Skeletal muscle satellite cell (primary cell): ENCODE data around the gene PPP2R5B.

Experiments used
- H3K27me3 ChIP-seq: 2 replicates; pipeline ENCODE4 v1.7.0; 2013; ENCODE audit warnings: low read length; ENCODE audit not compliant: control insufficient read depth, insufficient read depth
- H3K36me3 ChIP-seq: 2 replicates; pipeline ENCODE4 v1.7.0; 2013; ENCODE audit warnings: mild to moderate bottlenecking, control low read depth, low read length; ENCODE audit not compliant: insufficient read depth
- H3K4me1 ChIP-seq: 2 replicates; pipeline ENCODE4 v1.7.0; 2013; ENCODE audit warnings: low read length; ENCODE audit not compliant: control insufficient read depth, insufficient read depth
- H3K4me2 ChIP-seq: 2 replicates; pipeline ENCODE4 v1.7.0; 2013; ENCODE audit warnings: mild to moderate bottlenecking, low read length
- H3K4me3 ChIP-seq: 2 replicates; pipeline ENCODE4 v1.7.0; 2013; ENCODE audit warnings: low read length
- H3K9ac ChIP-seq: 2 replicates; pipeline ENCODE4 v1.7.0; 2013; ENCODE audit warnings: mild to moderate bottlenecking, low read depth, low read length, moderate library complexity
- H3K9me3 ChIP-seq: replicated peaks from 2 replicates; pipeline ENCODE4 v1.7.0; 2013; ENCODE audit warnings: mild to moderate bottlenecking, control low read depth, low read length

PPP2R5B gene

DNA sequence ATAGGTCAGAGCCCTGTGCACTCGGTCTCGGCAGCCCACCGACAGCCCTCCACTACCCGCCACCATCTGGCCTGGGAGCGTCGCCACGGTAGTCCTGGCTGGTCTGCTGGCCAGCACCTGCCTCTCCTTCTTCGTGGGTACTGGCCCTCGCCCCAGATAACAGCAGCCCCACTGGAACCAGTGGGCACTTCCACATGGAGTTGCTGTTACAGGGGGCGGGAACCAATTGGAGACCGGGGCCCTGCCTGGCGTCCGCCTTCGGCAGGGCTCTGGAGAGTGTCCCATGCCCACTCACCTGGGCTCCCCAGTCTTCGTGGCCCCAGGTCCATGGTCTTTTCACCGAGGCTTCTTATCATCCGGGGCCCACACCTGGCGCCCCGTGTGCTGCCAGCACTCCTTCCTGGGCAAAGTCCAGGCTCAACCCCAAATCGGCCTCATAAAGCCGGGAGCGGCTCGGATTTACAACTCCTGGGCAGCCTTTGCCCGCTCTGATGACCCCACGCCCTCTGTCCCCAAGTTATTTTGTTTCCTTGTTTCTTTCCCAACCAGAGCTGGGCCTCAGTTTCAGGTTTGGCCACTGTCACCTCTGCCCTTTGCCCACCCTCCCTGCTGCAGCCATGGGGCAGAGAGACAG, 33.2 kb upstream of the PPP2R5B start:
- no peak overlapping the region for H3K4me3 ChIP-seq
- H3K9ac ChIP-seq, result no peak overlapping the region

DNA sequence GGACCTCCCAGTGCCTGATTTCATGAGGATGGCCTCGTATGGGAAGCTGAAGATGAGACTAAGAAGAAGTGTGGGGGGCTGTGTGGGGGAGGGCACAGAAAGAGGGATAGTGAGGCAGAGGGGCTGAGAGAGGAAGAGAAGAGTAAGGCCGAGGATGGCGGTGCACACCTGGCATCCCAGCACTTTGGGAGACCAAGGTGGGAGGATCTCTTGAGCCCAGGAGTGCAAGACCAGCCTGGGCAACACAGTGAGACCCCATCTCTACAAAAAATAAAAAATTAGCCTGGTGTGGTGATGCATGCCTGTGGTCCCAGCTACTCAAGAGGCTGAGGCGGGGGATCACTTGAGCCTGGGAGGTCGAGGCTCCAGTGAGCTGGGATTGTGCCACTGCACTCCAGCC, 32.6 kb upstream of the PPP2R5B start:
- no peak overlapping the region for H3K4me2 ChIP-seq
- no peak overlapping the region for H3K4me3 ChIP-seq
- H3K9me3 ChIP-seq, result no peaks in the 10 kb centered on the region
- H3K27me3 ChIP-seq, result no peaks in the 10 kb centered on the region
- peaks cover 5% of the 10 kb centered on the region for H3K4me1 ChIP-seq
- H3K9ac ChIP-seq, result no peak overlapping the region
- peaks cover 22% of the 10 kb centered on the region for H3K36me3 ChIP-seq

More for the DNA sequence above, 33.2 kb upstream of the PPP2R5B start:
- peaks cover 5% of the 10 kb centered on the region for H3K4me1 ChIP-seq
- H3K27me3 ChIP-seq, result no peaks in the 10 kb centered on the region
- no peak overlapping the region for H3K4me2 ChIP-seq
- no peaks in the 10 kb centered on the region for H3K9me3 ChIP-seq
- peaks cover 17% of the 10 kb centered on the region for H3K36me3 ChIP-seq

DNA sequence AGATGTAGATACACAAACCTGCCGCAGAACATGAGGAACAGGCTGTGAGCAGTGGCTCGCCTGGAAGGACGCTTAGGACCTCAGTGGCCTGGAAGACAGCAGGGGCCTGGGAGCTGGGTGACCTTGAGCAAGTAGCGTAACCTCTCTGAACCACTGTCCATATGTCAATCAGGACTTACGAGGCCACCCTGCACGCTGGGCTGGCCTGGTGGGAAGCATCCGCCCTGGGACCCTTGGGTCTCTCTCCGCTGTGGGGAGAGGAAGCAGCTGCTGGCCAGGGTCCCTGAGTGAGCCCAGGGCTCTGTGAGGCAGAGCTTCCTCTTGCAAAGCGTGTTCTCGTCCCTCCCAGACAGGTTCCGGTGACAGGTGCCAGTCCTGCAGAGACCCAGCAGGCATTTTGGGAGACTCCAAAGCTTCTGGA, 32.1 kb upstream of the PPP2R5B start:
- Histone ChIP-seq H3K9me3 (no peaks in the 10 kb centered on the region), H3K4me1 (peaks cover 5% of the 10 kb centered on the region), H3K4me2 (no peak overlapping the region), H3K4me3 (no peak overlapping the region), H3K36me3 (peaks cover 26% of the 10 kb centered on the region), H3K27me3 (no peaks in the 10 kb centered on the region), H3K9ac (no peak overlapping the region)

DNA sequence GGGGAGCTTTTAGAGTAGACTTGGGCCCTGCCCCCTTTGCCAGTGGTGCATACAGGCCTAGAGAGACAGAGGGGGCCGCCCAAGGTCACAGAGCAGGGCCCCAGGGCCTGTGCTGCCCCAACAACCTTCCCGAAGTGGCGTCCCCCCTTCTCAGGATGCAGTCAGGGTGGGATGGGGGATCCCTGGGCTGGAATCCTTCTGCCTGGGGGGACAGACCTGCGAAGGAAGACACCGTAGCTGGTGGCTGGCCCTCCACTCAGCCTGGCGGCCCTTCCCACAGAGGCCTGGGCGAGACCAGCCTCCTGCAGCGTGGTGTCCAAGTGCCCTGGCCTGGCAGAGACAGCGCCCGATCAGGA, 31.7 kb upstream of the PPP2R5B start:
- peaks cover 5% of the 10 kb centered on the region for H3K4me1 ChIP-seq
- H3K27me3 ChIP-seq, result no peaks in the 10 kb centered on the region
- H3K9me3 ChIP-seq, result no peaks in the 10 kb centered on the region
- no peak overlapping the region for H3K4me2 ChIP-seq
- H3K4me3 ChIP-seq, result no peak overlapping the region
- H3K36me3 ChIP-seq, result peaks cover 26% of the 10 kb centered on the region
- H3K9ac ChIP-seq, result no peak overlapping the region

DNA sequence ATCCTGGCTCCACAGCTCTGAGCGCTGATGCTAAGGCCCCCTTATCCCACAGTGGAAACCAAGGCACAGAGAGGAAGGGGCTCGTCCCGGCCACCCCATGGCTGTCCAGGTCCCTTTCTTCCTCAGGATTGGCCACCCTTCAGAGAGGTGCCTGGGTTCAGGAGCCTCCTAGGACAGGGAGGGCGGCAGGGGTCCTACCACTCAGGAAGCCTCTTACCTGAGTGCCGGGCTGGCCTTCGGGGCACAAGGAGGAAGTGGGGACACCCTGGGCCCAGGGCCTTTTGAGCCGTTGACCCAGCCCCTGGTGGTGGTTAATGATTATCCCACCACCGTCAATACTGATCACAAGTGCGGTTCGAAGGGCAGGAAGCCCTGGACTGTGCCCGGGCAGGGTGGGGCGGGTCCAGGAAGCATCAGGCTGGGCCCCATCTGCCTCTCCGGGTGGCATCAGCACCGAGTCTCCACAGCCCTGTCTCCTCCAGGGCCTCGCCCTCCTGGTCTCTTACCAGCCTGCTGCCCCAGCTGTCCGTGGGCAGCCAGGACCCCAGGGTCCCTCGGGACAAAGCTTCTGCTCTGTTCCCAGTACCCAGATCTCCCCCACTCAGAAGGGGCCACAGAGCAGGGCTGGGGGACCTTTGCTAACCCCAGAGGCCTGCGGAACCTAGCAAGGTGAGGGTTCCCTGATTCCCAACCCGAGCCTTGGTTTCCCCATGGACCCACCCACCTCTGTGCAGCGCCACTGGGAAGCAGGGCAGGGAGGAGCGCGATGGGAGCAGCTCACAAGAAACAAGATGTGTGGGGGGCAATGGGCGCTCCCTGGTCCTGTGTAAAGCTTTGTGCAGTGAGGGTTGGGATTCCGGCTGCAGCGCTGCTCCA, 31.1 kb upstream of the PPP2R5B start:
- Histone ChIP-seq H3K27me3 (no peaks in the 10 kb centered on the region), H3K9ac (no peak overlapping the region), H3K9me3 (no peaks in the 10 kb centered on the region), H3K36me3 (peaks cover 26% of the 10 kb centered on the region), H3K4me2 (no peak overlapping the region), H3K4me3 (no peak overlapping the region), H3K4me1 (no peaks in the 10 kb centered on the region)

DNA sequence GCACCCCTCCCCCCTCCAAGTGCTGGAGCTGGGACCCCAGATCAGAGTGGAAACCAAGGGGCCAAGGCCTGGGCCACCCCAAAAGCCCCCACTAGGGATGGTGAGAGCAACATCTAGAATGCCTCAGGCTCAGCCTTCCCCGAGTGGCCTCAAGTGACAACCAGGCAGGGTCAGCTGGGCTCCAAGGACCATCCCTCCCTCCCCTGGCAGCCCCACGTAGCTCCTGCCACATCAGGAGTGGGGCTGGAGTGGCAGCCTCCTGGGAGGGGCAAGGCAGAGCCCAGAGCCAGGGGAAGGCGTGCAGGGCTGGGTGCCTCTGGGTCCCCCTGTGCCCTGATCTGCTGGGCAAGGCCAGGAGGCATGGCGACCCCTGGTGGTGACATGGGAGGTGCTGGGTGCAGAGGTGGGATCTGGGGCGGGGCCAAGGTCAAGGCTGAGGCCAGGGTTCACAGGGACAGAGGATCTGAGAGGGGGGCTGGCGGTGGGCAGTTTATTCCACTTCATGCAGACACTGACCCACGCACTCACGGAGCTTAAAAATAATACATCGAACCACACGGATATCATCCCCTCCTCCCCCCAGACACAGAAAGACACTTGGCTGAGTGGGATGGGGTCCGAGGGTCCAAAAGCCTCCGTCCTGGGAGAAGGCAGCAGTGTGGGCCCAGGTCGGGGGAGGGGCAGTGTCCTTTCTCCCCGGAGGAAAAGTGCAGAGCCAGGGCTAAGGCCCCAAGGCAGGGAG, 30.2 kb upstream of the PPP2R5B start:
- no peak overlapping the region for H3K9ac ChIP-seq
- H3K4me3 ChIP-seq, result no peak overlapping the region
- no peaks in the 10 kb centered on the region for H3K4me1 ChIP-seq
- H3K4me2 ChIP-seq, result no peak overlapping the region
- no peaks in the 10 kb centered on the region for H3K9me3 ChIP-seq
- peaks cover 26% of the 10 kb centered on the region for H3K36me3 ChIP-seq
- no peaks in the 10 kb centered on the region for H3K27me3 ChIP-seq

DNA sequence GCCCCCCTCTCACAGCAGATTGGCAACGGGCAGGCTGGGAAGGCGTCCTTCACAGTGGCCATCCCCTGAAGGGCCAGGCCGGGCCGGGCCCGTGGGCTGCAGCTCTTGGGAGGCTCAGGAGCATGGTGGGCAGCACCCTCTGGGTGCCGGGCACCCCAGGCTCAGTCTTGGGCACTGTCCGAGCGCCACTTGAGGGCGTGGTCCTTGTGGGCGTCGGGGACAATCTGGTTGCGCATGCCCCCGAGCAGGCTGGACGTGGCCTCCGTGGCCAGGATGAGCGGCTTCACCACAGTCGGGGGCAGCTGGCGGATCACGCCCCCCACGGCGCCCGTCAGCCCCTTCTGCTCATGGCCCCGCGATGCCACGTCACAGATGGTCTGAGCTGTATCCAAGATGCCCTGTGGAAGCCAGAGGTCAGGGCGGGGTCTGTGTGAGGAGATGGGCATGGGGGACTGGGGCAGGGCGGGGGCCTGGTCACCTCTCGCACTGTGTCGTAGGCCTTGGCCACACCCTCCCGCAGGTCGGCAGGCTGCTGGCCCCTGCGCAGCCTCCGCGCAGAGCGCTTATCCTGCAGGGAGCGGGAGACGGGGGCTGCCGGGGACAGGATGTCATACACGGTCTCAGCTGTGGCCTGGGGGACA, 29.6 kb upstream of the PPP2R5B start:
- H3K4me2 ChIP-seq, result no peak overlapping the region
- H3K4me1 ChIP-seq, result no peaks in the 10 kb centered on the region
- no peaks in the 10 kb centered on the region for H3K27me3 ChIP-seq
- peaks cover 26% of the 10 kb centered on the region for H3K36me3 ChIP-seq
- H3K9me3 ChIP-seq, result no peaks in the 10 kb centered on the region
- no peak overlapping the region for H3K4me3 ChIP-seq
- no peak overlapping the region for H3K9ac ChIP-seq

DNA sequence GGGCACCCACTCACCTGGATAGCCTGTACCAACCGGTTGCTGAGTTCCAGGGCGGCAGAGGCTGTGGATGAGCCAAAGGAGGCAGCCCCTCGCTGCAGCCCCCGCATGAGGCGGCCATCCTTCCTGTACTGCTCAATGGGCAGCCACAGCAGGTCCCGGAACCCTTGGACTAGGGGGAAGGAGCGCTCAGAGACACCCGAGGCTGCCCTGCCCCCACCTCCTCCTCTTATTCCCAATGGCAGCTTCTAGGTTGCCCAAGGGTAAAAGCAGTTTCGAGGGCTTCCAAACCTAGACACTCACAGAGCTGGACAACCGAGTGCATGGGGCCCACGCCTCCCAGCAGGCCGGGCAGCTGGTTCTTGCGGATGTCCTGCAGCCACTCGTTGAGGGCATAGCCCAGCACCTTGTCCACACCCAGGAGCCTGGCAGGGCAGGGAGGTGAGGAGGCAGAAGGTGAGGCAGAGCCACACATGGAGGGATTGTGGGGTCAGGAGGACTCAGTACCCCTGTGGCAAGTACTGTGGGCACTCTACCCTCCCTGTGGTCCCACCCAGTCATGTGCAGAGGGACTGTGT, 28.0 kb upstream of the PPP2R5B start:
- Histone ChIP-seq H3K9ac (no peak overlapping the region), H3K27me3 (no peaks in the 10 kb centered on the region), H3K4me2 (no peak overlapping the region), H3K36me3 (peaks cover 35% of the 10 kb centered on the region), H3K9me3 (no peaks in the 10 kb centered on the region), H3K4me1 (no peaks in the 10 kb centered on the region), H3K4me3 (no peak overlapping the region)

DNA sequence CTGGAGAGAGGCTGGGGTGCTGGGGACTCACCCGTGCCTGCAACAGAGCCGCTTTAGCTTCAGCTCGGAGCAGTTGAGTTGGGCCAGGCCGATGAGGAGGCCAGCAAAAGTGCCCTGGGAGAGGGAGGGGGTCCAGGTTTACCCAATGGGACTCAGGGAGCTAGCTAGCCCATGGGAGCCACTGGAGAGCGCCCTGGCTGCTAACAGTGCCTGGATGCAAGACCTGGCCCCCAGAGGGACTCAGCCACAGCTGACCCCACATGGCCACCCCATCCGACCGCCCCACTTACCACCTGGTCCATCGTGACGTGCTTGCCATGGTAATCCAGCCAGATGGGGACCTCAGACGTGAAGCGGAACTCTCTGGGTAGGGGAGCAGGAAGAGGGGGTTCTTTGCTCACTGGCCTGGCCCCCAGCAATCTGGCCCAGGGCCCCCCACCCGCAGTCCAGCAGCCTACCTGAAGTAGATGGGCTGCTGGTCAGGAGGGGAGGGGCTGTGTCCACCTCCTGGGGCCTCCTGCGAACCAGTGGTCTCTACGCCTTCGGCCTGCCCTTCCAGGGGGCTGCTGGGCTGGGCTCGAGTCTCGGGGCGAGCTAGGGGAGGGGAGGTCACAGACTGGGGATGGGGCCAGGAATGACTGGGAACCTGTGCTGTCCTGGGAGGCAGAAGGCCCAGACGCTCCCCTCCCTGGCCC, 27.0 kb upstream of the PPP2R5B start:
- H3K9ac ChIP-seq, result no peak overlapping the region
- no peaks in the 10 kb centered on the region for H3K4me1 ChIP-seq
- H3K4me2 ChIP-seq, result no peak overlapping the region
- H3K4me3 ChIP-seq, result no peak overlapping the region
- H3K36me3 ChIP-seq, result peaks cover 42% of the 10 kb centered on the region
- no peaks in the 10 kb centered on the region for H3K9me3 ChIP-seq
- no peaks in the 10 kb centered on the region for H3K27me3 ChIP-seq

DNA sequence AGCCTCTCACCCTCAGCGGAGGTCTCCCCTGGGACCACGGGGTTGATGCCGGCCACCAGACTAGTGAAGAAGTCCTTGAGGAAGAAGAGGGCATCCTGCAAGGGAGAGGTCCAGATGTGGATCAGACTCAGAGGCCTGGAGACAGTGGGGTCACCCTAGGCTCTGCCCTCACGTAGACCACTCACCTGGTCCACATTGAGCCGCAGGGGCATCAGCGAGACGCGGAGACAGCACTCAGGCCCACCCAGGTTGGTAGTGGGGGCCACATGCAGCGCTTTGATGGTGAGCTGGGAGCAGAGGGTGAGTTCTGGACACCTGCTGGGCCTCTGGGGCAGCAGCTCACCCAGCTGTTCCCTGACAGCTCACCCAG, 26.4 kb upstream of the PPP2R5B start:
- H3K9ac ChIP-seq, result no peak overlapping the region
- no peak overlapping the region for H3K4me3 ChIP-seq
- H3K9me3 ChIP-seq, result no peaks in the 10 kb centered on the region
- no peaks in the 10 kb centered on the region for H3K4me1 ChIP-seq
- no peaks in the 10 kb centered on the region for H3K27me3 ChIP-seq
- no peak overlapping the region for H3K4me2 ChIP-seq
- peaks cover 45% of the 10 kb centered on the region for H3K36me3 ChIP-seq
